H1 (cell line): ENCODE results near the gene AGRP. TPM values are rescaled to one million over a fixed set of nuclear protein-coding genes. Genes with fewer than 3 reads are reported as not detected.

Experiments used
- CTCF ChIA-PET: fragments of 300-600 bp; sonication (Branson Sonifier 250); formaldehyde crosslinking; loops from one replicate; lab custom pipeline; 2021; ENCODE audit not compliant: partially characterized antibody; lab: Charles Lee
- POLR2A ChIA-PET: fragments of 300-600 bp; sonication (Branson Sonifier 250); formaldehyde crosslinking; loops from one replicate; lab custom pipeline; 2021; ENCODE audit warnings: inconsistent platforms; ENCODE audit not compliant: partially characterized antibody; lab: Charles Lee
- DNase-seq, 2 experiments: peaks; one replicate each; pipeline versions ENCODE4 v3.0.0 to v3.0.0-alpha.2; 2010 to 2022; ENCODE audit warnings: low spot score in 2 of 2, low read depth in 1 of 2, mixed read lengths in 1 of 2
- FAIRE-seq: peaks from 2 replicates; lab custom pipeline; 2011; peaks lifted over from hg19 to GRCh38; lab: Jason Lieb, UNC
- H2AFZ ChIP-seq: 2 replicates; pipeline ENCODE4 v1.8.1; 2012; ENCODE audit warnings: low read length, inconsistent platforms
- H2AK5ac ChIP-seq: 2 replicates; pipeline ENCODE4 v1.6.1; 2013; ENCODE audit warnings: low read depth, low read length
- H2BK120ac ChIP-seq: replicated peaks from 2 replicates; pipeline ENCODE3; 2013; ENCODE audit warnings: low read depth, low read length, inconsistent platforms
- H2BK12ac ChIP-seq: 2 replicates; pipeline ENCODE4 v1.6.1; 2013; ENCODE audit warnings: low read depth, low read length
- H2BK15ac ChIP-seq: 2 replicates; pipeline ENCODE4 v1.6.1; 2013; ENCODE audit warnings: low read length
- H2BK20ac ChIP-seq: 2 replicates; pipeline ENCODE4 v1.6.1; 2013; ENCODE audit warnings: low read length
- H2BK5ac ChIP-seq: 2 replicates; pipeline ENCODE4 v1.6.1; 2013; ENCODE audit warnings: low read depth, low read length
- H3K14ac ChIP-seq: 2 replicates; pipeline ENCODE4 v1.6.1; 2013; ENCODE audit warnings: inconsistent platforms; ENCODE audit not compliant: insufficient read length
- H3K18ac ChIP-seq: 2 replicates; pipeline ENCODE4 v1.6.1; 2013; ENCODE audit warnings: low read length; ENCODE audit errors: extremely low read depth
- H3K23ac ChIP-seq: 2 replicates; pipeline ENCODE4 v1.6.1; 2013; ENCODE audit warnings: inconsistent platforms; ENCODE audit not compliant: insufficient read length
- H3K23me2 ChIP-seq: 2 replicates; pipeline ENCODE4 v1.6.1; 2013; ENCODE audit warnings: low read depth, low read length
- H3K27ac ChIP-seq: 2 replicates; pipeline ENCODE4 v1.6.1; 2011; ENCODE audit warnings: low read depth, low read length, inconsistent platforms
- H3K27me3 ChIP-seq, 4 experiments: replicated peaks in 1 of 4; 1 replicate in 1 of 4; 2 replicates in 3 of 4; pipeline versions ENCODE4 v1.6.1 to v1.8.1; 2011 to 2013; ENCODE audit warnings: low read length in 3 of 4, mild to moderate bottlenecking in 3 of 4, inconsistent platforms in 2 of 4, mixed read lengths in 2 of 4, moderate library complexity in 1 of 4; ENCODE audit not compliant: control insufficient read depth in 3 of 4, insufficient read depth in 3 of 4; ENCODE audit errors: extremely low read depth in 1 of 4
- H3K36me3 ChIP-seq, 4 experiments: 2 replicates each; pipeline versions ENCODE4 v1.6.1 to v1.8.1; 2011 to 2013; ENCODE audit warnings: mild to moderate bottlenecking in 4 of 4, low read length in 3 of 4, moderate library complexity in 2 of 4, control low read depth in 1 of 4, inconsistent platforms in 1 of 4; ENCODE audit not compliant: insufficient read depth in 4 of 4, control insufficient read depth in 2 of 4
- H3K4ac ChIP-seq: replicated peaks from 2 replicates; pipeline ENCODE3; 2013; ENCODE audit warnings: low read length, low read depth, mixed read lengths, inconsistent platforms; ENCODE audit not compliant: insufficient read length
- H3K4me1 ChIP-seq, 4 experiments: replicated peaks in 1 of 4; 1 replicate in 1 of 4; 2 replicates in 3 of 4; pipeline versions ENCODE4 v1.6.1 to v1.8.1; 2011 to 2013; ENCODE audit warnings: low read length in 3 of 4, inconsistent platforms in 2 of 4, mixed read lengths in 1 of 4; ENCODE audit not compliant: insufficient read depth in 4 of 4, control insufficient read depth in 3 of 4
- H3K4me2 ChIP-seq, 2 experiments: 2 replicates each; pipeline versions ENCODE4 v1.6.1 to v1.8.1; 2011 to 2013; ENCODE audit warnings: low read depth in 2 of 2, low read length in 2 of 2, control low read depth in 1 of 2, inconsistent platforms in 1 of 2, mild to moderate bottlenecking in 1 of 2; ENCODE audit not compliant: insufficient read depth in 1 of 2
- H3K4me3 ChIP-seq, 4 experiments: fragments of 200-600, 300-600 bp in 1 of 4; sonication (generic), shearing (Covaris generic), sonication (Bioruptor Twin) in 1 of 4; 2 replicates each; pipeline versions ENCODE4 v1.5.1 to v1.8.1; 2011 to 2016; ENCODE audit warnings: low read length in 4 of 4, low read depth in 3 of 4, control low read depth in 2 of 4, inconsistent platforms in 2 of 4, mild to moderate bottlenecking in 2 of 4, mixed read lengths in 1 of 4, moderate library complexity in 1 of 4; ENCODE audit not compliant: insufficient read depth in 2 of 4; ENCODE audit errors: extremely low read depth in 1 of 4
- H3K56ac ChIP-seq: replicated peaks from 2 replicates; pipeline ENCODE3; 2013; ENCODE audit warnings: low read depth, mild to moderate bottlenecking, mixed read lengths, low read length, inconsistent platforms; ENCODE audit not compliant: insufficient read length
- H3K79me1 ChIP-seq: 2 replicates; pipeline ENCODE4 v1.6.1; 2013; ENCODE audit warnings: low read depth, low read length, control low read depth
- H3K79me2 ChIP-seq, 2 experiments: 2 replicates each; pipeline versions ENCODE4 v1.6.1 to v1.8.1; 2012 to 2013; ENCODE audit warnings: low read length in 2 of 2, mild to moderate bottlenecking in 2 of 2, inconsistent platforms in 1 of 2; ENCODE audit not compliant: insufficient read depth in 2 of 2, control insufficient read depth in 1 of 2
- H3K9ac ChIP-seq, 4 experiments: replicated peaks in 1 of 4; 1 replicate in 1 of 4; 2 replicates in 3 of 4; pipeline versions ENCODE4 v1.6.1 to v1.8.1; 2011 to 2013; ENCODE audit warnings: low read depth in 3 of 4, low read length in 3 of 4, control low read depth in 2 of 4, mild to moderate bottlenecking in 2 of 4, moderate library complexity in 2 of 4, inconsistent platforms in 1 of 4; ENCODE audit errors: extremely low read depth in 1 of 4
- H3K9me3 ChIP-seq, 2 experiments: 2 replicates each; pipeline versions ENCODE4 v1.6.1 to v1.8.1; 2012 to 2013; ENCODE audit warnings: mild to moderate bottlenecking in 2 of 2, moderate library complexity in 2 of 2, control low read depth in 1 of 2, inconsistent platforms in 1 of 2, low read depth in 1 of 2, low read length in 1 of 2, mixed read lengths in 1 of 2; ENCODE audit not compliant: insufficient read depth in 2 of 2
- H4K20me1 ChIP-seq, 2 experiments: replicated peaks in 1 of 2; 2 replicates each; pipeline versions ENCODE3 to v1.8.1; 2011 to 2013; ENCODE audit warnings: inconsistent platforms in 2 of 2, low read length in 2 of 2, mild to moderate bottlenecking in 1 of 2; ENCODE audit not compliant: insufficient read depth in 2 of 2, control insufficient read depth in 1 of 2
- H4K5ac ChIP-seq: 2 replicates; pipeline ENCODE4 v1.6.1; 2013; ENCODE audit warnings: low read length, low read depth, mixed read lengths, inconsistent platforms; ENCODE audit not compliant: insufficient read length
- H4K8ac ChIP-seq: 2 replicates; pipeline ENCODE4 v1.8.0; 2013; ENCODE audit warnings: mild to moderate bottlenecking, moderate library complexity, low read length, inconsistent platforms; ENCODE audit not compliant: insufficient read depth; ENCODE audit errors: extremely low read depth
- H4K91ac ChIP-seq: replicated peaks from 2 replicates; pipeline ENCODE3; 2013; ENCODE audit warnings: low read length, mixed read lengths, inconsistent platforms; ENCODE audit not compliant: insufficient read length
- ASH2L ChIP-seq: fragments of 200-600, 300-600 bp; sonication (generic); IDR thresholded peaks from one replicate; pipeline ENCODE4 v1.7.1; 2017; ENCODE audit warnings: low read length
- BACH1 ChIP-seq: IDR thresholded peaks from 2 replicates; pipeline ENCODE4 v1.6.1; 2012; ENCODE audit warnings: low read length, improper control_type of control experiment
- CHD2 ChIP-seq: IDR thresholded peaks from 2 replicates; pipeline ENCODE4 v1.6.1; 2012; ENCODE audit warnings: low read length, improper control_type of control experiment
- HDAC2 ChIP-seq, 2 experiments: fragments of 300-600 bp in 1 of 2; sonication (generic) in 1 of 2; IDR thresholded peaks; 2 replicates each; pipeline ENCODE4 v1.6.1; 2011 to 2012; ENCODE audit warnings: low read depth in 2 of 2, low read length in 2 of 2, mild to moderate bottlenecking in 2 of 2, moderate library complexity in 2 of 2, borderline replicate concordance in 1 of 2, inconsistent platforms in 1 of 2
- JUND ChIP-seq: IDR thresholded peaks from 2 replicates; pipeline ENCODE4 v1.6.1; 2011; ENCODE audit warnings: mild to moderate bottlenecking, improper control_type of control experiment, low read length
- POU5F1 ChIP-seq: IDR thresholded peaks from 2 replicates; pipeline ENCODE4 v1.6.1; 2011; ENCODE audit warnings: low read depth, mild to moderate bottlenecking, low read length, moderate library complexity
- RNF2 ChIP-seq: fragments of 200-900, 300-1000 bp; sonication (generic); IDR thresholded peaks from 2 replicates; pipeline ENCODE4 v1.7.1; 2016; ENCODE audit warnings: borderline replicate concordance, low read depth, mild to moderate bottlenecking, antibody characterized with exemption, low read length; ENCODE audit not compliant: poor library complexity, severe bottlenecking; ENCODE audit errors: missing control alignments
- RXRA ChIP-seq: IDR thresholded peaks from 2 replicates; pipeline ENCODE4 v1.6.1; 2011; ENCODE audit warnings: low read depth, mild to moderate bottlenecking, low read length, moderate library complexity; ENCODE audit not compliant: insufficient read depth
- SAP30 ChIP-seq: fragments of 300-600 bp; sonication (generic); IDR thresholded peaks from 2 replicates; pipeline ENCODE4 v1.7.1; 2012; ENCODE audit warnings: low read length, moderate library complexity, mild to moderate bottlenecking, inconsistent platforms; ENCODE audit not compliant: insufficient read depth, insufficient replicate concordance
- SIN3A ChIP-seq, 2 experiments: IDR thresholded peaks in 1 of 2; conservative IDR thresholded peaks in 1 of 2; 2 replicates each; pipeline ENCODE4 v1.6.1; 2011 to 2012; ENCODE audit warnings: low read length in 2 of 2, improper control_type of control experiment in 1 of 2, low read depth in 1 of 2, mild to moderate bottlenecking in 1 of 2
- SP2 ChIP-seq: IDR thresholded peaks from 2 replicates; pipeline ENCODE4 v1.6.1; 2012; ENCODE audit warnings: mild to moderate bottlenecking, low read length, inconsistent platforms
- WGBS, 2 experiments: shearing (Covaris generic) in 1 of 2; methylation state at CpG; one replicate each; pipeline versions ENCODE4 v1.1.6 to v1.1.7; 2013 to 2015; ENCODE audit warnings: low lambda C conversion rate in 2 of 2, mixed read lengths in 2 of 2, inconsistent platforms in 1 of 2, low coverage in 1 of 2, missing lambda C conversion rate in 1 of 2; ENCODE audit not compliant: insufficient replicate concordance in 2 of 2, insufficient coverage in 1 of 2, insufficient read length in 1 of 2; ENCODE audit errors: extremely low coverage in 1 of 2, missing lambda C conversion rate in 1 of 2; 5-methylcytosine and 5-hydroxymethylcytosine counted together
- polyA plus RNA-seq, 7 experiments: library from polyadenylated mRNA; depleted of rRNA in 3 of 7; stranded (reverse) in 5 of 7; unstranded in 2 of 7; fragments of >200 nt in 5 of 7; fragments of 200-250 nt in 2 of 7; gene quantifications; 1 replicate in 5 of 7; 2 replicates in 1 of 7; 4 replicates in 1 of 7; pipeline versions ENCODE4 v1.2.1 to v1.2.3, GENCODE V29; 2011 to 2013; ENCODE audit warnings: missing spikeins in 2 of 7, mixed read lengths in 2 of 7
- total RNA-seq: library from RNA; stranded (reverse); fragmentation: NEBNext Ultra II Directional; extraction: Animal tissue kit (Norgen Biotek cat#: 25700); gene quantifications from 2 replicates; pipeline ENCODE4 v1.2.1, GENCODE V29; 2021

AGRP gene
- total and polyA plus RNA-seq, 2 of the 8 experiments (the other 6 are each of a cell fraction or from before 2014, with no cell fraction given), result not detected

DNA sequence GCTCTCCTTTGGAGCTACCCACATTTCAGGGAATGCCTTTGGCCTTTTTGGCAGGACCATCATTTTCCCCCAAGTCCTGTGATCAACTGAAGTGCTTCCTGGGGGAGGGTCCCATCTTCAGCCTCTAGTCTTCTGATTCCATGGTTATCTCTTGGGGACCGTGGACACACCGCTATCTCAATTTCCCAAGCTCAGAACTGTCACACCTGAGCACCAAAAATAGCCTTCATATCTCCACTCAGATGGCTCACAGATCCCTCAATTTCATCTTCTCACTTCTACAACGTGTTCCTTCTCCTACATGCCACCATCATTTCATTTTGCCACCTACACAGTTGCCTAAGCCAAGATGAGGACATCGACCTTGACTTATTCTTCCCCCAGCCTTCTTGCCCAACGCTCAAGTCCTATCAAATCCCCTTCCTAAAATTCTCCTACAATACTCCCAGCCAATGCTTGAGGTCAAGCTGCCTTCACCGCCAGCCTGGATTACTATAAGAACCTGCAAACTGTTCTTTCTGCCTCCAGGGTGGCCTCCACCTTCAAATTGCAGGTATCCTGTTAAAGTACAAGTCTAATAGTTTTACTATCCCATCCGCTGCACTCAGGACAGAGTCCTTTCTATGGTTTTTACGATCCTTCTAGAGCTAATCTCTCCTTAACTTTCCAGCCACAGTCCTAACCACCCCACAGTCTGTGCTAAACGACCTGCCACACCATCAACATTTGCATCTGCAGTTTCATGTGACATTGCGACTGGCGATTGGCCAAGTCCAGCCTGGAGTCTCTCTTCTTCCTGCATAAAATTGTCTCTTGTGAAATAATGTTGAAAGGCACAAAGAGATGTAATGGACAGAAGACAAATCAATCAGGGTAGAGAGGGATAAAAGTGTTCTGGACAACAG, 8.5 kb downstream of the AGRP start:
- Histone ChIP-seq H3K4ac (no peak overlapping the region), H3K4me3 (no peak overlapping the region), H3K79me1 (peaks cover 6% of the 10 kb centered on the region; the same call in 1 of the 2 replicates), H2BK5ac (no peak overlapping the region), H3K14ac (no peak overlapping the region), H3K9ac (peak overlapping the region in 1 of 4 experiments; percentile 21; a peak in 2 of 7 replicates), H3K23me2 (no peaks in the 10 kb centered on the region; the same call in 1 of the 2 replicates), H4K8ac (no peak overlapping the region), H4K91ac (no peak overlapping the region), H2BK12ac (no peak overlapping the region), H3K79me2 (peaks cover 2 to 34% of the 10 kb centered on the region in 2 experiments; a peak in 3 of 4 replicates), H3K27me3 (no peaks in the 10 kb centered on the region), H2AK5ac (no peak overlapping the region), H3K56ac (no peak overlapping the region), H3K4me2 (no peak overlapping the region), H2BK20ac (no peak overlapping the region), H3K18ac (no peak overlapping the region), H3K4me1 (no peaks in the 10 kb centered on the region), H2AFZ (no peak overlapping the region), H2BK120ac (no peak overlapping the region), H3K9me3 (no peaks in the 10 kb centered on the region), H2BK15ac (no peak overlapping the region), H3K23ac (no peak overlapping the region), H3K36me3 (no peaks in the 10 kb centered on the region), H4K20me1 (peaks cover 4 to 15% of the 10 kb centered on the region in 2 experiments), H4K5ac (no peak overlapping the region), H3K27ac (no peak overlapping the region)
- FAIRE-seq (no peak), DNase-seq (no peak)
- POLR2A ChIA-PET, result no interaction called here
- CTCF ChIA-PET, result interaction anchor here (0.6 to 2.4 kb wide), 7 partner anchors 9 to 196 kb away, joined by 3 to 11 read pairs (median 3); partner anchors contain the start of gene PLEKHG4
- 91 to 100% methylated on average over 2 to 11 of the region's 11 CpGs for WGBS, 2 experiments
- TF ChIP-seq SAP30 (no peak), BACH1 (no peak), POU5F1 (no peak), RXRA (no peak), CHD2 (no peak), HDAC2 (IDR thresholded peaks at IDR 0.05; ENCODE audit: borderline replicate concordance in 1 of 2, low read depth in 2 of 2, low read length in 2 of 2) (no peak), SIN3A (conservative IDR thresholded peaks at IDR 0.05 in 1 of 2, IDR thresholded peaks at IDR 0.05 in 1 of 2; ENCODE audit: low read depth in 1 of 2, low read length in 2 of 2) (no peak), ASH2L (no peak), SP2 (no peak), JUND (no peak), RNF2 (no peak)
